GM10266 (cell line): Measurements from ENCODE around the gene LMAN2L.

Experiments used
- DNase-seq: peaks from one replicate; pipeline ENCODE4 v3.0.0; 2012; ENCODE audit errors: extremely low spot score
- CTCF ChIP-seq: IDR thresholded peaks from 2 replicates; pipeline ENCODE4 v1.5.1; 2012; ENCODE audit warnings: mild to moderate bottlenecking, low read depth; ENCODE audit not compliant: control insufficient read depth, insufficient read depth; ENCODE audit errors: missing control alignments

Gene LMAN2L

GRCh38 chr2:96727431-96727830, 12.4 kb downstream of the LMAN2L start:
- no peak for DNase-seq
- TF ChIP-seq CTCF = no peak

GRCh38 chr2:96726131-96726530, 13.7 kb downstream of the LMAN2L start:
- no peak for TF ChIP-seq CTCF
- no peak for DNase-seq

- no peak for TF ChIP-seq CTCF
- no peak for DNase-seq
These were observed 23.5 kb downstream of the LMAN2L start for GRCh38 chr2:96716388-96716787.

- no peak for TF ChIP-seq CTCF
- DNase-seq = no peak
These were observed 24.2 kb downstream of the LMAN2L start for GRCh38 chr2:96715658-96716057.

GRCh38 chr2:96710985-96711384, 28.9 kb downstream of the LMAN2L start:
- DNase-seq = no peak
- TF ChIP-seq CTCF = no peak

- no peak for DNase-seq
These were observed 36.7 kb downstream of the LMAN2L start for GRCh38 chr2:96703021-96703751.

More at GRCh38 chr2:96703021-96703751, 36.7 kb downstream of the LMAN2L start:
- TF ChIP-seq CTCF = no peak
